HCT116 (cell line): Measurements from ENCODE around the gene ATP6V1E1. TPM values are rescaled to one million over a fixed set of nuclear protein-coding genes. Genes with fewer than 3 reads are reported as not detected.

Experiments
- ATAC-seq: fragments of 200-7000 bp; cut with Tn5 transposase; 2 replicates; pipeline ENCODE4 v1.9.1; 2020; ENCODE audit warnings: mild to moderate bottlenecking, moderate library complexity
- BruUV-seq: library from RNA; stranded (reverse); fragments of 400-500 nt; replicated peaks from 2 replicates; lab custom pipeline; 2021; lab: Mats Ljungman, UMichigan
- CTCF ChIA-PET: fragments of 300-600 bp; sonication (Branson Sonifier 250); formaldehyde crosslinking; loops from one replicate; lab custom pipeline; 2021; ENCODE audit warnings: antibody characterized with exemption; lab: Charles Lee
- POLR2A ChIA-PET: fragments of 300-600, 350-600 bp; sonication (Branson Sonifier 250); formaldehyde crosslinking; loops from one replicate; lab custom pipeline; 2021; ENCODE audit warnings: antibody characterized with exemption; lab: Charles Lee
- RAD21 ChIA-PET, 2 experiments: fragments of 300-600 bp; sonication (Branson Sonifier 250); formaldehyde crosslinking; loops; one replicate each; lab custom pipeline; 2023; ENCODE audit warnings: low total read pairs in 2 of 2; ENCODE audit not compliant: uncharacterized antibody in 2 of 2, unreplicated experiment in 2 of 2, low non-redundant PET in 1 of 2; lab: Charles Lee
- DNase-seq: peaks from one replicate; pipeline ENCODE4 v3.0.0-alpha.2; 2010; ENCODE audit warnings: low read depth, low spot score
- H2AFZ ChIP-seq: fragments of 200-600 bp; shearing (Covaris generic), sonication (generic); 2 replicates; pipeline ENCODE4 v1.6.1; 2017; ENCODE audit warnings: low read depth, mixed run types, mixed read lengths, antibody characterized with exemption, low read length; ENCODE audit not compliant: poor library complexity, severe bottlenecking
- H3K27ac ChIP-seq: 2 replicates; pipeline ENCODE4 v1.5.1; 2012; ENCODE audit warnings: low read depth, low read length
- H3K27me3 ChIP-seq: fragments of 200-600 bp; sonication (generic); 2 replicates; pipeline ENCODE4 v1.6.1; 2016; ENCODE audit warnings: mixed run types, low read length, mixed read lengths; ENCODE audit not compliant: insufficient read depth
- H3K36me3 ChIP-seq, 2 experiments: fragments of 200-500 bp in 1 of 2; fragments of 200-600 bp in 1 of 2; sonication (Bioruptor generic) in 1 of 2; sonication (generic) in 1 of 2; 2 replicates each; pipeline versions ENCODE4 v1.5.1 to v1.6.1; 2014 to 2016; ENCODE audit warnings: low read length in 2 of 2, inconsistent platforms in 1 of 2, mixed read lengths in 1 of 2, mixed run types in 1 of 2; ENCODE audit not compliant: insufficient read depth in 2 of 2, control insufficient read depth in 1 of 2
- H3K4me1 ChIP-seq, 2 experiments: fragments of 200-600 bp in 1 of 2; sonication (generic) in 1 of 2; 2 replicates each; pipeline versions ENCODE4 v1.5.1 to v1.6.1; 2012 to 2017; ENCODE audit warnings: low read length in 2 of 2, inconsistent platforms in 1 of 2, mild to moderate bottlenecking in 1 of 2, mixed read lengths in 1 of 2, mixed run types in 1 of 2, moderate library complexity in 1 of 2; ENCODE audit not compliant: insufficient read depth in 2 of 2, control insufficient read depth in 1 of 2
- H3K4me2 ChIP-seq: fragments of 200-600 bp; sonication (generic); 2 replicates; pipeline ENCODE4 v1.6.1; 2017; ENCODE audit warnings: mixed run types, low read length, mixed read lengths
- H3K4me3 ChIP-seq, 2 experiments: fragments of 200-600 bp in 1 of 2; sonication (generic) in 1 of 2; replicated peaks in 1 of 2; 2 replicates each; pipeline ENCODE4 v1.5.1; 2011 to 2016; ENCODE audit warnings: low read length in 2 of 2, control low read depth in 1 of 2, low read depth in 1 of 2, mild to moderate bottlenecking in 1 of 2, mixed read lengths in 1 of 2, mixed run types in 1 of 2
- H3K79me2 ChIP-seq: fragments of 200-600 bp; sonication (generic); 2 replicates; pipeline ENCODE4 v1.6.1; 2017; ENCODE audit warnings: mild to moderate bottlenecking, mixed run types, low read length, moderate library complexity, mixed read lengths; ENCODE audit not compliant: insufficient read depth
- H3K9ac ChIP-seq: fragments of 200-600 bp; sonication (generic); 2 replicates; pipeline ENCODE4 v1.6.1; 2016; ENCODE audit warnings: low read length, mixed read lengths
- H3K9me2 ChIP-seq: fragments of 200-600 bp; sonication (generic), shearing (Covaris generic); 2 replicates; pipeline ENCODE4 v1.6.1; 2017; ENCODE audit warnings: mixed run types, mild to moderate bottlenecking, moderate library complexity; ENCODE audit not compliant: insufficient read depth
- H3K9me3 ChIP-seq, 2 experiments: fragments of 200-500 bp in 1 of 2; fragments of 200-600 bp in 1 of 2; sonication (Bioruptor generic) in 1 of 2; sonication (generic) in 1 of 2; 2 replicates each; pipeline ENCODE4 v1.6.1; 2014 to 2017; ENCODE audit warnings: low read length in 2 of 2, mixed read lengths in 2 of 2, inconsistent platforms in 1 of 2, low read depth in 1 of 2, mild to moderate bottlenecking in 1 of 2, mixed run types in 1 of 2, moderate library complexity in 1 of 2; ENCODE audit not compliant: control insufficient read depth in 1 of 2, insufficient read depth in 1 of 2
- H4K20me1 ChIP-seq: fragments of 200-600 bp; sonication (generic), shearing (Covaris generic); 2 replicates; pipeline ENCODE4 v1.6.1; 2017; ENCODE audit warnings: mixed run types, mild to moderate bottlenecking, moderate library complexity; ENCODE audit not compliant: insufficient read depth
- CBX3 ChIP-seq: IDR thresholded peaks from 2 replicates; pipeline ENCODE4 v1.6.1; 2012; ENCODE audit warnings: low read depth
- CEBPB ChIP-seq: IDR thresholded peaks from 2 replicates; pipeline ENCODE4 v1.6.1; 2012; ENCODE audit warnings: low read depth
- EGR1 ChIP-seq: IDR thresholded peaks from 2 replicates; pipeline ENCODE4 v1.6.1; 2012; ENCODE audit warnings: low read depth
- ELF1 ChIP-seq: IDR thresholded peaks from 2 replicates; pipeline ENCODE4 v1.6.1; 2012; ENCODE audit warnings: low read depth, borderline replicate concordance
- EZH2 ChIP-seq: fragments of 200-600 bp; sonication (generic); IDR thresholded peaks from 2 replicates; pipeline ENCODE4 v1.6.1; 2017; ENCODE audit warnings: antibody characterized with exemption, mixed run types
- EZH2phosphoT487 ChIP-seq: fragments of 200-600 bp; IDR thresholded peaks from 2 replicates; pipeline ENCODE4 v1.6.1; 2018; ENCODE audit warnings: antibody characterized with exemption, borderline replicate concordance
- FOSL1 ChIP-seq: IDR thresholded peaks from 2 replicates; pipeline ENCODE4 v1.6.1; 2012; ENCODE audit warnings: low read depth
- JUND ChIP-seq: IDR thresholded peaks from 2 replicates; pipeline ENCODE4 v1.6.1; 2012
- POLR2A ChIP-seq: IDR thresholded peaks from 2 replicates; pipeline ENCODE4 v1.7.0; 2011; ENCODE audit warnings: borderline replicate concordance; ENCODE audit not compliant: insufficient read depth, insufficient read length; ENCODE audit errors: extremely low read depth
- POLR2AphosphoS5 ChIP-seq: IDR thresholded peaks from 2 replicates; pipeline ENCODE4 v1.6.1; 2011; ENCODE audit warnings: mild to moderate bottlenecking, low read depth, low read length, moderate library complexity
- RAD21 ChIP-seq: IDR thresholded peaks from 2 replicates; pipeline ENCODE4 v1.6.1; 2012; ENCODE audit warnings: low read depth, mild to moderate bottlenecking
- SIN3A ChIP-seq: IDR thresholded peaks from 2 replicates; pipeline ENCODE4 v1.6.1; 2012; ENCODE audit warnings: low read depth
- SRF ChIP-seq: IDR thresholded peaks from 2 replicates; pipeline ENCODE4 v1.6.1; 2012; ENCODE audit warnings: low read depth
- YY1 ChIP-seq: IDR thresholded peaks from 2 replicates; pipeline ENCODE4 v1.6.1; 2011; ENCODE audit warnings: low read length, low read depth, moderate library complexity, mild to moderate bottlenecking; ENCODE audit not compliant: insufficient replicate concordance; ENCODE audit errors: extremely low read depth
- ZNF274 ChIP-seq: fragments of 200-500 bp; sonication (Bioruptor generic); IDR thresholded peaks from 2 replicates; pipeline ENCODE4 v1.6.1; 2014; ENCODE audit warnings: mild to moderate bottlenecking, low read depth, low read length, inconsistent platforms
- intact Hi-C: fragments of 100-400 bp; cut with micrococcal nuclease; formaldehyde crosslinking; loops from 2 replicates; pipeline ENCODE4 v1.10.0; 2022
- total RNA-seq: library from RNA; stranded (reverse); gene quantifications from one replicate; pipeline ENCODE4 v1.2.1, GENCODE V29; 2021; ENCODE audit not compliant: unreplicated experiment
- TF ChIP-seq, protein P1 (sequence below), 3 experiments: fragments of 200-600 bp in 1 of 3; sonication (generic) in 1 of 3; IDR thresholded peaks in 2 of 3; conservative IDR thresholded peaks in 1 of 3; 2 replicates each; pipeline ENCODE4 v1.5.1; 2012 to 2017; ENCODE audit warnings: low read depth in 2 of 3, low read length in 2 of 3, antibody characterized with exemption in 1 of 3, borderline replicate concordance in 1 of 3, control low read depth in 1 of 3, mild to moderate bottlenecking in 1 of 3, mixed read lengths in 1 of 3, mixed run types in 1 of 3, moderate library complexity in 1 of 3; ENCODE audit not compliant: insufficient read depth in 1 of 3
- TF ChIP-seq, protein P2 (sequence below): IDR thresholded peaks from 2 replicates; pipeline ENCODE4 v1.6.1; 2012
- TF ChIP-seq, protein P3 (sequence below): IDR thresholded peaks from 2 replicates; pipeline ENCODE4 v1.6.1; 2012; ENCODE audit warnings: low read depth
- TF ChIP-seq, protein P4 (sequence below): IDR thresholded peaks from 2 replicates; pipeline ENCODE4 v1.6.1; 2011; ENCODE audit warnings: mild to moderate bottlenecking, low read length, moderate library complexity; ENCODE audit not compliant: insufficient replicate concordance; ENCODE audit errors: extremely low read depth

Gene ATP6V1E1
- total RNA-seq, 1 experiment from 2014 or later: 107 TPM

DNA sequence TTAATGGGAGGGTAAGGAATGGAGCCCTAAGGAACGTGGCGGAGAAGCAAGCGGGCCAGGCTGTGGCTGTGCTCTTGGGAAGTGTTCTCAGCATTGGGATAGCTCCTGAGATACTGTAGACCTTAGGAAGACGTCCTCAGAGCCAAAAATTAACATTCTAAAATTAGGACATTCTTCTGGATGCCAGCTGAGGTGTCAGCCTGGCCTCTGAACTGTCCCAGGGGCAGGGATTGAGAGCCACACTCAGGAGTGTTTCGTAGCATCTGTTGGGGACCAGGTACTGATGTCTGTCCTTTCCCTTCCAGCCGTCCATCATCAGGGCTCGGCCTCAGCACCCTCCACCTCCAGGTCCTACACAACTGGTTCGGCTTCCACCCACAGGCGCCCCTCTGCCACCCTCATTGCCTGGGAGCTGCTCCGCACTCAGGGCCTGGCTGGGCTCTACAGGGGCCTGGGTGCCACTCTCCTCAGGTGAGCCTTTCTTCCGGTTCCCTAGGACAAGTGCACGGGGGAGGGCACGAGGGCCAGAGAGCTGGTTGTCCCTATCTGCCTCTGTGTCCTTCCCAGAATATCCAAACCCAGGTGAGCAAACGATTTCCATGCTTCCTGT is 41.6 kb downstream of the ATP6V1E1 start:
- intact Hi-C loops: no loop called here
- TF ChIP-seq EZH2 (no peak), CEBPB (no peak), POLR2A (no peak), JUND (no peak), CBX3 (no peak), RAD21 (no peak), SRF (no peak), SIN3A (no peak), ZNF274 (no peak), YY1 (no peak), EGR1 (no peak), ELF1 (no peak), FOSL1 (no peak), EZH2phosphoT487 (no peak), POLR2AphosphoS5 (no peak)
- TF ChIP-seq, protein P1, sequence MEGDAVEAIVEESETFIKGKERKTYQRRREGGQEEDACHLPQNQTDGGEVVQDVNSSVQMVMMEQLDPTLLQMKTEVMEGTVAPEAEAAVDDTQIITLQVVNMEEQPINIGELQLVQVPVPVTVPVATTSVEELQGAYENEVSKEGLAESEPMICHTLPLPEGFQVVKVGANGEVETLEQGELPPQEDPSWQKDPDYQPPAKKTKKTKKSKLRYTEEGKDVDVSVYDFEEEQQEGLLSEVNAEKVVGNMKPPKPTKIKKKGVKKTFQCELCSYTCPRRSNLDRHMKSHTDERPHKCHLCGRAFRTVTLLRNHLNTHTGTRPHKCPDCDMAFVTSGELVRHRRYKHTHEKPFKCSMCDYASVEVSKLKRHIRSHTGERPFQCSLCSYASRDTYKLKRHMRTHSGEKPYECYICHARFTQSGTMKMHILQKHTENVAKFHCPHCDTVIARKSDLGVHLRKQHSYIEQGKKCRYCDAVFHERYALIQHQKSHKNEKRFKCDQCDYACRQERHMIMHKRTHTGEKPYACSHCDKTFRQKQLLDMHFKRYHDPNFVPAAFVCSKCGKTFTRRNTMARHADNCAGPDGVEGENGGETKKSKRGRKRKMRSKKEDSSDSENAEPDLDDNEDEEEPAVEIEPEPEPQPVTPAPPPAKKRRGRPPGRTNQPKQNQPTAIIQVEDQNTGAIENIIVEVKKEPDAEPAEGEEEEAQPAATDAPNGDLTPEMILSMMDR (IDR thresholded peaks at IDR 0.05 in 2 of 3, conservative IDR thresholded peaks at IDR 0.05 in 1 of 3; ENCODE audit: borderline replicate concordance in 1 of 3, insufficient read depth in 1 of 3, low read depth in 2 of 3, low read length in 2 of 3): no peak
- TF ChIP-seq, protein P2, sequence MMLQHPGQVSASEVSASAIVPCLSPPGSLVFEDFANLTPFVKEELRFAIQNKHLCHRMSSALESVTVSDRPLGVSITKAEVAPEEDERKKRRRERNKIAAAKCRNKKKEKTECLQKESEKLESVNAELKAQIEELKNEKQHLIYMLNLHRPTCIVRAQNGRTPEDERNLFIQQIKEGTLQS: no peak
- TF ChIP-seq, protein P3, sequence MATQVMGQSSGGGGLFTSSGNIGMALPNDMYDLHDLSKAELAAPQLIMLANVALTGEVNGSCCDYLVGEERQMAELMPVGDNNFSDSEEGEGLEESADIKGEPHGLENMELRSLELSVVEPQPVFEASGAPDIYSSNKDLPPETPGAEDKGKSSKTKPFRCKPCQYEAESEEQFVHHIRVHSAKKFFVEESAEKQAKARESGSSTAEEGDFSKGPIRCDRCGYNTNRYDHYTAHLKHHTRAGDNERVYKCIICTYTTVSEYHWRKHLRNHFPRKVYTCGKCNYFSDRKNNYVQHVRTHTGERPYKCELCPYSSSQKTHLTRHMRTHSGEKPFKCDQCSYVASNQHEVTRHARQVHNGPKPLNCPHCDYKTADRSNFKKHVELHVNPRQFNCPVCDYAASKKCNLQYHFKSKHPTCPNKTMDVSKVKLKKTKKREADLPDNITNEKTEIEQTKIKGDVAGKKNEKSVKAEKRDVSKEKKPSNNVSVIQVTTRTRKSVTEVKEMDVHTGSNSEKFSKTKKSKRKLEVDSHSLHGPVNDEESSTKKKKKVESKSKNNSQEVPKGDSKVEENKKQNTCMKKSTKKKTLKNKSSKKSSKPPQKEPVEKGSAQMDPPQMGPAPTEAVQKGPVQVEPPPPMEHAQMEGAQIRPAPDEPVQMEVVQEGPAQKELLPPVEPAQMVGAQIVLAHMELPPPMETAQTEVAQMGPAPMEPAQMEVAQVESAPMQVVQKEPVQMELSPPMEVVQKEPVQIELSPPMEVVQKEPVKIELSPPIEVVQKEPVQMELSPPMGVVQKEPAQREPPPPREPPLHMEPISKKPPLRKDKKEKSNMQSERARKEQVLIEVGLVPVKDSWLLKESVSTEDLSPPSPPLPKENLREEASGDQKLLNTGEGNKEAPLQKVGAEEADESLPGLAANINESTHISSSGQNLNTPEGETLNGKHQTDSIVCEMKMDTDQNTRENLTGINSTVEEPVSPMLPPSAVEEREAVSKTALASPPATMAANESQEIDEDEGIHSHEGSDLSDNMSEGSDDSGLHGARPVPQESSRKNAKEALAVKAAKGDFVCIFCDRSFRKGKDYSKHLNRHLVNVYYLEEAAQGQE: no peak
- TF ChIP-seq, protein P4, sequence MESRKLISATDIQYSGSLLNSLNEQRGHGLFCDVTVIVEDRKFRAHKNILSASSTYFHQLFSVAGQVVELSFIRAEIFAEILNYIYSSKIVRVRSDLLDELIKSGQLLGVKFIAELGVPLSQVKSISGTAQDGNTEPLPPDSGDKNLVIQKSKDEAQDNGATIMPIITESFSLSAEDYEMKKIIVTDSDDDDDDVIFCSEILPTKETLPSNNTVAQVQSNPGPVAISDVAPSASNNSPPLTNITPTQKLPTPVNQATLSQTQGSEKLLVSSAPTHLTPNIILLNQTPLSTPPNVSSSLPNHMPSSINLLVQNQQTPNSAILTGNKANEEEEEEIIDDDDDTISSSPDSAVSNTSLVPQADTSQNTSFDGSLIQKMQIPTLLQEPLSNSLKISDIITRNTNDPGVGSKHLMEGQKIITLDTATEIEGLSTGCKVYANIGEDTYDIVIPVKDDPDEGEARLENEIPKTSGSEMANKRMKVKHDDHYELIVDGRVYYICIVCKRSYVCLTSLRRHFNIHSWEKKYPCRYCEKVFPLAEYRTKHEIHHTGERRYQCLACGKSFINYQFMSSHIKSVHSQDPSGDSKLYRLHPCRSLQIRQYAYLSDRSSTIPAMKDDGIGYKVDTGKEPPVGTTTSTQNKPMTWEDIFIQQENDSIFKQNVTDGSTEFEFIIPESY: no peak
- Histone ChIP-seq H3K9me2 (no peaks in the 10 kb centered on the region), H3K9me3 (no peaks in the 10 kb centered on the region), H3K79me2 (no peaks in the 10 kb centered on the region), H3K36me3 (peaks cover 5 to 6% of the 10 kb centered on the region in 2 experiments; a peak in 3 of 4 replicates), H3K4me3 (no peak overlapping the region), H4K20me1 (no peaks in the 10 kb centered on the region), H3K4me1 (no peaks in the 10 kb centered on the region), H2AFZ (no peak overlapping the region), H3K4me2 (no peak overlapping the region), H3K27ac (no peak overlapping the region), H3K9ac (no peak overlapping the region), H3K27me3 (no peaks in the 10 kb centered on the region)
- CTCF ChIA-PET: interaction anchor here (1.6 kb wide), 1 partner anchor 28 kb away, joined by 3 read pairs; no protein-coding TSS in a partner anchor
- POLR2A ChIA-PET: interaction anchor here (0.8 kb wide), 1 partner anchor 11 kb away, joined by 3 read pairs; no protein-coding TSS in a partner anchor
- DNase-seq (no peak), ATAC-seq (no peak)
- no TSS peak for BruUV-seq
- RAD21 ChIA-PET: no interaction called here
